Tibial nerve (tissue), 4 donors: ENCODE measurements around the gene TFPI2. TPM values are rescaled to one million over a fixed set of nuclear protein-coding genes. Genes with fewer than 3 reads are reported as not detected.

ENCODE experiments used
- DNase-seq, 2 donors: peaks; one replicate each; pipeline ENCODE4 v3.0.0-alpha.2; 2019; ENCODE audit warnings: low spot score in 2 of 2
- H3K27ac ChIP-seq, 4 donors: fragments of 200-600 bp; sonication (generic) in 3 of 4; one replicate each; pipeline ENCODE4 v1.5.1; 2017 to 2019; ENCODE audit warnings: mild to moderate bottlenecking in 1 of 4
- H3K27me3 ChIP-seq, 2 donors: fragments of 200-600 bp; sonication (generic) in 1 of 2; one replicate each; pipeline versions ENCODE4 v1.5.1 to v1.6.0; 2017 to 2019
- H3K36me3 ChIP-seq, 3 donors: fragments of 200-600 bp; sonication (generic); one replicate each; pipeline ENCODE4 v1.5.1; 2018 to 2019
- H3K4me1 ChIP-seq, 4 donors: fragments of 200-600 bp; sonication (generic) in 3 of 4; one replicate each; pipeline ENCODE4 v1.5.1; 2017 to 2019
- H3K4me3 ChIP-seq, 4 donors: fragments of 200-600 bp; sonication (generic) in 3 of 4; one replicate each; pipeline ENCODE4 v1.5.1; 2017 to 2019; ENCODE audit warnings: mild to moderate bottlenecking in 1 of 4, moderate library complexity in 1 of 4
- H3K9me3 ChIP-seq, 4 donors: fragments of 200-600 bp; sonication (generic) in 3 of 4; one replicate each; pipeline ENCODE4 v1.5.1; 2017 to 2019
- EP300 ChIP-seq, 2 donors: sonication (generic); formaldehyde crosslinking; IDR thresholded peaks; one replicate each; pipeline ENCODE4 v1.6.1; 2017; ENCODE audit warnings: antibody characterized with exemption in 2 of 2, mild to moderate bottlenecking in 1 of 2
- POLR2A ChIP-seq, 2 donors: fragments of 450-650 bp; IDR thresholded peaks; one replicate each; pipeline ENCODE4 v1.6.1; 2017; ENCODE audit warnings: antibody characterized with exemption in 2 of 2, mild to moderate bottlenecking in 2 of 2, moderate library complexity in 2 of 2
- WGBS, 2 donors: methylation state at CpG; one replicate each; pipeline ENCODE4 v1.1.5; 2018; 5-methylcytosine and 5-hydroxymethylcytosine counted together
- total RNA-seq, 4 donors: library from RNA; depleted of rRNA; stranded (reverse); fragments of >200 nt; gene quantifications; one replicate each; pipeline ENCODE4 v1.1.0, GENCODE V29; 2016
- TF ChIP-seq, protein P1 (sequence below), 5 experiments: fragments of 200-600 bp in 3 of 5; fragments of 450-650 bp in 2 of 5; sonication (generic) in 3 of 5; IDR thresholded peaks; one replicate each; pipeline ENCODE4 v1.5.1; 2016 to 2019; ENCODE audit warnings: antibody characterized with exemption in 5 of 5, mild to moderate bottlenecking in 3 of 5, moderate library complexity in 2 of 5

Gene TFPI2
- total RNA-seq, 4 donors from 2014 or later, result 0.44 to 4.0 (median 1.8) TPM; not detected in 1

DNA sequence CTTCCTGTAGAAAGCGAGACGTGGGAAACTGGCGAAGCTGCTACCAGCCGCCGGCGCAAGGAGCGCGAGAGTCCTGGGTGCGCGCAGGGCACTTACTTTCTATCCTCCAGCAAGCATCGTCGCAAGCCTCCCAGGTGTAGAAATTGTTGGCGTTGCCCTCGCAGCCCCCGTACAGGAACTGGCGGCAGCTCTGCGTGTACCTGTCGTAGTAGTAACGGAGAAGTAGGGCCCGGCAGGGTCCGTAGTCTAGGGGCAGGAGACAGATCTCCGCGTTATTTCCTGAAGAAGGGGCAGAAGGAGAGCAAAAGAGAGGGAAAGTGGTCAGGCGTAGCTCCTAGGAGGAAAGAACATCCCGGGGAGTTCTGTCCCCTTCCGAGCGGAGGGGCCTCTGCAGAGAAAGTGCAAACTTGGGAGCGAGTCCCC lies 501 bp downstream of the TFPI2 start:
- DNase-seq, result no peak
- Histone ChIP-seq H3K9me3 (no peaks in the 10 kb centered on the region), H3K36me3 (no peaks in the 10 kb centered on the region), H3K4me1 (peaks cover 0 to 20% (median 2%) of the 10 kb centered on the region in 4 donors), H3K27ac (no peak overlapping the region), H3K4me3 (peak overlapping the region; percentile 26 to 77 (median 52)), H3K27me3 (peaks cover 0 to 12% of the 10 kb centered on the region in 2 donors)
- TF ChIP-seq, protein P1, sequence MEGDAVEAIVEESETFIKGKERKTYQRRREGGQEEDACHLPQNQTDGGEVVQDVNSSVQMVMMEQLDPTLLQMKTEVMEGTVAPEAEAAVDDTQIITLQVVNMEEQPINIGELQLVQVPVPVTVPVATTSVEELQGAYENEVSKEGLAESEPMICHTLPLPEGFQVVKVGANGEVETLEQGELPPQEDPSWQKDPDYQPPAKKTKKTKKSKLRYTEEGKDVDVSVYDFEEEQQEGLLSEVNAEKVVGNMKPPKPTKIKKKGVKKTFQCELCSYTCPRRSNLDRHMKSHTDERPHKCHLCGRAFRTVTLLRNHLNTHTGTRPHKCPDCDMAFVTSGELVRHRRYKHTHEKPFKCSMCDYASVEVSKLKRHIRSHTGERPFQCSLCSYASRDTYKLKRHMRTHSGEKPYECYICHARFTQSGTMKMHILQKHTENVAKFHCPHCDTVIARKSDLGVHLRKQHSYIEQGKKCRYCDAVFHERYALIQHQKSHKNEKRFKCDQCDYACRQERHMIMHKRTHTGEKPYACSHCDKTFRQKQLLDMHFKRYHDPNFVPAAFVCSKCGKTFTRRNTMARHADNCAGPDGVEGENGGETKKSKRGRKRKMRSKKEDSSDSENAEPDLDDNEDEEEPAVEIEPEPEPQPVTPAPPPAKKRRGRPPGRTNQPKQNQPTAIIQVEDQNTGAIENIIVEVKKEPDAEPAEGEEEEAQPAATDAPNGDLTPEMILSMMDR (IDR thresholded peaks at IDR 0.05), result no peak
- TF ChIP-seq EP300 (IDR thresholded peaks at IDR 0.05) (no peak), POLR2A (IDR thresholded peaks at IDR 0.05) (no peak)
- 2 to 3% methylated on average over 28 of the region's 28 CpGs for whole genome bisulfite sequencing, 2 donors

DNA sequence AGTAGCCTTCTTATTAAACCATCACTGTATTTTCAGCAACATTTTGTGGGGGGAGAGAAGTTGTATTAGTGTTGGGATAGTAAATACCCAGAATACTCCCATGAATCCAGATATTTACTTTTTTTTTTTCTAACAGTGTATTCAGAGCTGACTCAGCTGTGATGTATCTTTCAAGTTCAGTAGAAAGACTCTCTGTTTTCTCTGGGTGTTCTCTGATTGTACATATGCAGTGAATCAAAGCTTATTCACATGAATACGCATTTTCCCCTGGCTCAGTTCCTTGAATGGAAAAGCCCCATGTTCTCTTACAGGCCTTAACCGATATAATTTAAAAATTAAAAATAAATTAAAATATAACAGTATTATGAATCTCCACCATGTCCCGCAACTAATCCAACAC lies 1.3 kb downstream of the TFPI2 start:
- Histone ChIP-seq H3K4me3 (no peak overlapping the region), H3K27ac (no peak overlapping the region), H3K4me1 (peaks cover 0 to 17% (median 2%) of the 10 kb centered on the region in 4 donors), H3K9me3 (no peaks in the 10 kb centered on the region), H3K36me3 (no peaks in the 10 kb centered on the region), H3K27me3 (peaks cover 0 to 12% of the 10 kb centered on the region in 2 donors)
- WGBS, 2 donors, result 62 to 66% methylated on average over 3 of the region's 3 CpGs
- no peak for DNase-seq
- TF ChIP-seq, protein P1 (IDR thresholded peaks at IDR 0.05), result no peak
- no peak for TF ChIP-seq POLR2A (IDR thresholded peaks at IDR 0.05)
- no peak for TF ChIP-seq EP300 (IDR thresholded peaks at IDR 0.05)

DNA sequence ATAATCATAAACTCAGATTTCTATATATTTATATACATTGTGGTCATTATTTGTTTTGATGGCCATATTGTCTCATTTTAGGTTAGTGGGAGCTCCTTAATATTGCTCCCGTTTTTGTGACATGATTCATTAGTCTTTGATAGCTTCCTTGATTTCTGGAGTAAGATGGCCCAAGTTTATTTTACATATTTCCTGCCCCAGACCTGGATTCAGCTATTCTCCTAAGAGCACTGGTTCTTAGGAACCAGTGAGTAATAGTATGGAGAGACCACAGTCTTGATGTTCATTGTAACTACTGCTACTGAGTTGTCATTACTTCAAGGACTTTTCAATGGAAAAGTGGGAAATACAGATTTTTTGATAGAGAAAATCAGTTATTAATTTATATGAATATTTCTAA lies 6.0 kb downstream of the TFPI2 start:
- Histone ChIP-seq H3K4me3 (no peak overlapping the region), H3K4me1 (peaks cover 0 to 2% (median 0%) of the 10 kb centered on the region in 4 donors), H3K36me3 (no peaks in the 10 kb centered on the region), H3K27ac (no peak overlapping the region), H3K9me3 (peaks cover 0 to 4% (median 0%) of the 10 kb centered on the region in 4 donors), H3K27me3 (no peaks in the 10 kb centered on the region)
- no peak for DNase-seq
- 56 to 89% methylated on average over 1 of the region's 1 CpG for WGBS, 2 donors
- TF ChIP-seq, protein P1 (IDR thresholded peaks at IDR 0.05), result no peak
- TF ChIP-seq EP300 (IDR thresholded peaks at IDR 0.05), result no peak
- TF ChIP-seq POLR2A (IDR thresholded peaks at IDR 0.05), result no peak

DNA sequence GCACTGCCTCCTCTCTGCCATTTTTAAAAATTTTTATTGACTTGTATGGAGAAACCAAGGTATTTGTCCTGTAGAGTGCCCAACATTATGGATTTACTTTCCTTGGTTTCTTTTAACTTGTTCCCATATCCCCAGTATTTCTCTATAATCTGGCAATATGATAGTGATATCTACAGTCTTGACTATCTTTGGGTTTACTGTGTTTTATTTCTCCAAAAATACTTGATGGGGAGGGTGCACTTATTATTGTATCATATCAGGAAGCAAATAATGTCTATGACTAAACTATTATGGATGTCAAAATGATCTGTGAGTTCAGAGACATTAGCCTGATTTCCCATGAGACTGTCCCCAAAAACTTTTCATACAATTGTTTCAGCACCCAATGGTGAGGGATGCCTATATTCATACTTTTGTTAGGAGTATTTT lies 6.6 kb downstream of the TFPI2 start:
- H3K4me1 ChIP-seq, result no peaks in the 10 kb centered on the region
- no peaks in the 10 kb centered on the region for H3K27me3 ChIP-seq
- no peaks in the 10 kb centered on the region for H3K36me3 ChIP-seq
- no peak for TF ChIP-seq POLR2A (IDR thresholded peaks at IDR 0.05)
- no peak for DNase-seq
- no peak overlapping the region for H3K27ac ChIP-seq
- no peak overlapping the region for H3K4me3 ChIP-seq
- peaks cover 0 to 7% (median 2%) of the 10 kb centered on the region in 4 donors for H3K9me3 ChIP-seq

DNA sequence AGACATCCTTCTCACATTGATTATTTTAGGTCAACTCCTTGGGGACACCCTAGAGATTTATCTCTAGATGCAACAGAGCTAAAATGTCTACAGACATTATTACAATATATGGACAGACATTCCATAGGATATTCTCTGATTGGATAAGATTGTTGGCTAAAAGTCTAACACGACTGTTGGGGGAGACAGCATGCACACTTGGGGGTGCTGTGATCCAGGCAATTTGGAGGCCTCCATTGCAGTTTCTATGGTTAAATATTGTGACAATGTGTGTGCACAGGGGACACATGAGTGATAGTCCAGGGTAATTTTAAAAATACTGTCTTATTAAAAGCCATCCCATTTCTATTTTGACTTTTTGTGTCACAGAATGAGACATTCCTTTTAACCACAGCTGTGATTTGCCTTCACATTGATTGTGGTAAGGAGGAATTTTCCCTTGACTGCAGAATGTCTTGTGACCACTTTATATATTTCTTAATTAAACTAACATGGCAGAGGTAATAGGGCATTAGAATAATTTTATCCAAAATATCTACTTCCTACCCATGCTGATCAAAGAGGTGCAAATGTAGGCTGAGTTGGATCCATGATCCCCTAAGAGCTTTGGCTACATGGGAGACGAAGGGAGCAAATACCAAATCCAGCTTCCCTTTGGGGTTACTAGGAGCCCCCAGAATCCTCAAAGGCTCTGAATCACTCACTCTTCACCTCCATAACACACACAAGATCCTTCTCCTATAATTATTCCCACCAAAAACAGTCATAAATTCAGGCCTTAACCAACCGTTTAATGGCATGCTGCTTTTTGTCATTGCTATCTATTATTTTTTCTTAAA lies 7.3 kb downstream of the TFPI2 start:
- WGBS, 2 donors, result 84 to 86% methylated on average over 3 of the region's 3 CpGs

More for the DNA sequence above, 7.3 kb downstream of the TFPI2 start:
- Histone ChIP-seq H3K27ac (no peak overlapping the region), H3K4me1 (no peaks in the 10 kb centered on the region), H3K4me3 (no peak overlapping the region), H3K36me3 (no peaks in the 10 kb centered on the region), H3K27me3 (no peaks in the 10 kb centered on the region), H3K9me3 (peaks cover 0 to 9% (median 4%) of the 10 kb centered on the region in 4 donors)
- TF ChIP-seq POLR2A (IDR thresholded peaks at IDR 0.05) (no peak), EP300 (IDR thresholded peaks at IDR 0.05) (no peak)
- TF ChIP-seq, protein P1 (IDR thresholded peaks at IDR 0.05), result no peak
- no peak for DNase-seq
